ENCODE measurements around the gene CXCL16. TPM values are rescaled to one million over a fixed set of nuclear protein-coding genes. Genes with fewer than 3 reads are reported as not detected.
"Not testable (repeated sequence)": the region's sequence is repeated elsewhere in the genome, so short reads cannot be mapped to it uniquely, and the experiment has no call there.

Gene CXCL16
- total RNA-seq, 1 experiment from 2014 or later, result 22.1 TPM

DNA sequence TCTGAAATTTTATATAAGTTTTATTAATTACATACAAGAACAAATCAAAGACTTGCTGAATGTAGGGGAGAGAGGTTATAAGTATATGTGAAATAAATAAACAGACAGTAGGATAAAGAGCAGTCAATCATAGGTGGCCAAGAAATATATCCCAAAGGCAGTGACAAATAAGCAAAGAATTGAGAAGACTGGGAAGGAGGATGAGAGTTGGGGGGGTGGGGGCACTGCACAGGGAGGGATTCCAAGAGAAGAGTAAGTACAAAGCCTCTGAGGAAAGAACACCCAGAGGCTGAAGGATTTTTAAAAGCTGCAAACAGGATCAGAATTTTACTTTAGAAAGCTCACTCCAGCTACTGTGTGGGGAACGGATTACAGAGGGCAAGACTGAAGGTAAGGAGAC, 38.6 kb downstream of the CXCL16 start:
- no peaks in the 10 kb centered on the region for H3K9me3 ChIP-seq (ENCODE audit: low read length)
- ATAC-seq, result no peak
- intact Hi-C loops (cut with micrococcal nuclease), result no loop called here
- no peak overlapping the region for H3K27ac ChIP-seq (ENCODE audit: low read length)
- ChIA-PET CTCF (no interaction called here), POLR2A (ENCODE audit: unreplicated experiment) (no interaction called here)
- no peak overlapping the region for H2AFZ ChIP-seq (ENCODE audit: low read length)
- H3K27me3 ChIP-seq (ENCODE audit: low read length), result no peaks in the 10 kb centered on the region
- peak overlapping the region; percentile 95; the same call in 1 of the 2 replicates for H3K4me2 ChIP-seq (ENCODE audit: low read length)
- peaks cover 92% of the 10 kb centered on the region for H3K79me2 ChIP-seq (ENCODE audit: low read length)
- no peaks in the 10 kb centered on the region for H3F3A ChIP-seq (ENCODE audit: low read length, unreplicated experiment)
- no TSS peak for BruUV-seq (replicated peaks)
- H3K36me3 ChIP-seq (ENCODE audit: low read depth, low read length), result peaks cover 3% of the 10 kb centered on the region; the same call in 1 of the 2 replicates
- no peak for TF ChIP-seq EZH2 (IDR thresholded peaks at IDR 0.05; ENCODE audit: low read length, unreplicated experiment)
- TF ChIP-seq, protein P1, sequence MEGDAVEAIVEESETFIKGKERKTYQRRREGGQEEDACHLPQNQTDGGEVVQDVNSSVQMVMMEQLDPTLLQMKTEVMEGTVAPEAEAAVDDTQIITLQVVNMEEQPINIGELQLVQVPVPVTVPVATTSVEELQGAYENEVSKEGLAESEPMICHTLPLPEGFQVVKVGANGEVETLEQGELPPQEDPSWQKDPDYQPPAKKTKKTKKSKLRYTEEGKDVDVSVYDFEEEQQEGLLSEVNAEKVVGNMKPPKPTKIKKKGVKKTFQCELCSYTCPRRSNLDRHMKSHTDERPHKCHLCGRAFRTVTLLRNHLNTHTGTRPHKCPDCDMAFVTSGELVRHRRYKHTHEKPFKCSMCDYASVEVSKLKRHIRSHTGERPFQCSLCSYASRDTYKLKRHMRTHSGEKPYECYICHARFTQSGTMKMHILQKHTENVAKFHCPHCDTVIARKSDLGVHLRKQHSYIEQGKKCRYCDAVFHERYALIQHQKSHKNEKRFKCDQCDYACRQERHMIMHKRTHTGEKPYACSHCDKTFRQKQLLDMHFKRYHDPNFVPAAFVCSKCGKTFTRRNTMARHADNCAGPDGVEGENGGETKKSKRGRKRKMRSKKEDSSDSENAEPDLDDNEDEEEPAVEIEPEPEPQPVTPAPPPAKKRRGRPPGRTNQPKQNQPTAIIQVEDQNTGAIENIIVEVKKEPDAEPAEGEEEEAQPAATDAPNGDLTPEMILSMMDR (conservative IDR thresholded peaks at IDR 0.05; ENCODE audit: low read depth, low read length), result no peak
- no peak for TF ChIP-seq EZH2phosphoT487 (IDR thresholded peaks at IDR 0.05; ENCODE audit: borderline replicate concordance, low read length)
- 0 out of 2 replicates have a peak overlapping the region, but pooled peaks have one; percentile 32 for H3K4me3 ChIP-seq (ENCODE audit: low read length)
- H3K9ac ChIP-seq (ENCODE audit: low read length), result no peak overlapping the region
- H3K4me1 ChIP-seq (ENCODE audit: insufficient read depth, low read length), result peaks cover 20% of the 10 kb centered on the region
- DNase-seq, result peak; percentile 6
- peaks cover 5% of the 10 kb centered on the region for H4K20me1 ChIP-seq (ENCODE audit: low read length)
- no peaks in the 10 kb centered on the region for H3K9me2 ChIP-seq (replicated peaks; ENCODE audit: low read length)

DNA sequence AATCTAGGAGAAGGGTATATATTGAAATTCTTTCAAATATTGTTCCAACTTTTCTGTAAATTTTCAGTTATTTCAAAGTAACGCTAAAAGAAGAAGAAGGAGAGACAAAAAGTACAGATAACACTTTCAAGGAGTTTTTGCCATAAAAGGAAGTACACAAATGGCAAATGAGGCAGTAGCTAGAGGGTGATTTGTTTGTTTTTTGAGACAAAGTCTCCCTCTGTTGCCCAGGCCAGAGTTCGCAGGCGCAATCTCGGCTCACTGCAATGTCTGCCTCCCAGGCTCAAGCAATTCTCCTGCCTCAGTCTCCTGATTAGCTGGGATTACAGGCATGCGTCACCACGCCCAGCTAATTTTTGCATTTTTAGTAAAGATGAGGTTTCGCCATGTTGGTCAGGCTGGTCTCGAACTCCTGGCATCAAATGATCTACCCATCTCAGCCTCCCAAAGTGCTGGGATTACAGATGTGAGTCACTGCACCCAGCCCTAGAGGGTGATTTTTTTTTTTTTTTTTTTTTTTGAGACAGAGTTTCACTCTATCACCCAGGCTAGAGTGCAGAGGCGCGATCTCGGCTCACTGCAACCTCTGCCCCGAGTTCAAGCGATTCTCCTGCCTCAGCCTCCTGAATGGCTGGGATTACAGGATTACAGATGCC, 40.2 kb downstream of the CXCL16 start:
- POLR2A ChIA-PET (ENCODE audit: unreplicated experiment); intact Hi-C loops (cut with micrococcal nuclease); ATAC-seq; H3K9me2 ChIP-seq (replicated peaks; ENCODE audit: low read length); H3K36me3 ChIP-seq (ENCODE audit: low read depth, low read length); DNase-seq; H3K9me3 ChIP-seq (ENCODE audit: low read length); BruUV-seq (replicated peaks); H3K27ac ChIP-seq (ENCODE audit: low read length); H3K4me3 ChIP-seq (ENCODE audit: low read length); H3K4me2 ChIP-seq (ENCODE audit: low read length); H3K9ac ChIP-seq (ENCODE audit: low read length); H2AFZ ChIP-seq (ENCODE audit: low read length); H4K20me1 ChIP-seq (ENCODE audit: low read length); H3K27me3 ChIP-seq (ENCODE audit: low read length); H3F3A ChIP-seq (ENCODE audit: low read length, unreplicated experiment); CTCF ChIA-PET: not testable (repeated sequence)
- Histone ChIP-seq H3K79me2 (ENCODE audit: low read length) (peaks cover 96% of the 10 kb centered on the region), H3K4me1 (ENCODE audit: insufficient read depth, low read length) (peaks cover 17% of the 10 kb centered on the region)

- intact Hi-C loops (cut with micrococcal nuclease), result no loop called here
These were observed 43.3 kb downstream of the CXCL16 start for GRCh38 chr17:4696437-4696805.

More at GRCh38 chr17:4696437-4696805, 43.3 kb downstream of the CXCL16 start:
- peaks cover 93% of the 10 kb centered on the region for H3K79me2 ChIP-seq (ENCODE audit: low read length)
- H3K27ac ChIP-seq (ENCODE audit: low read length), result no peak overlapping the region
- DNase-seq (no peak), ATAC-seq (no peak)
- H3K27me3 ChIP-seq (ENCODE audit: low read length), result no peaks in the 10 kb centered on the region
- H3K4me1 ChIP-seq (ENCODE audit: insufficient read depth, low read length), result peaks cover 2% of the 10 kb centered on the region; the same call in 1 of the 2 replicates
- peaks cover 6% of the 10 kb centered on the region; the same call in 1 of the 2 replicates for H3K36me3 ChIP-seq (ENCODE audit: low read depth, low read length)
- ChIA-PET POLR2A (ENCODE audit: unreplicated experiment) (no interaction called here), CTCF (no interaction called here)
- no peak overlapping the region for H3K9ac ChIP-seq (ENCODE audit: low read length)
- H2AFZ ChIP-seq (ENCODE audit: low read length), result no peak overlapping the region
- no peaks in the 10 kb centered on the region for H3K9me2 ChIP-seq (replicated peaks; ENCODE audit: low read length)
- peaks cover 15% of the 10 kb centered on the region for H4K20me1 ChIP-seq (ENCODE audit: low read length)
- H3K4me2 ChIP-seq (ENCODE audit: low read length), result no peak overlapping the region
- TF ChIP-seq EZH2 (IDR thresholded peaks at IDR 0.05; ENCODE audit: low read length, unreplicated experiment) (no peak), EZH2phosphoT487 (IDR thresholded peaks at IDR 0.05; ENCODE audit: borderline replicate concordance, low read length) (no peak)
- TF ChIP-seq, protein P1 (conservative IDR thresholded peaks at IDR 0.05; ENCODE audit: low read depth, low read length), result no peak
- H3K9me3 ChIP-seq (ENCODE audit: low read length), result no peaks in the 10 kb centered on the region
- no peak overlapping the region for H3K4me3 ChIP-seq (ENCODE audit: low read length)
- no TSS peak for BruUV-seq (replicated peaks)
- no peaks in the 10 kb centered on the region for H3F3A ChIP-seq (ENCODE audit: low read length, unreplicated experiment)
